Measurements from ENCODE around the gene ZSWIM5.

- TF ChIP-seq CTCF (IDR thresholded peaks at IDR 0.05; ENCODE audit: low read length) (no peak), EZH2phosphoT487 (IDR thresholded peaks at IDR 0.05; ENCODE audit: low read length) (no peak)
These were observed 113.1 kb downstream of the ZSWIM5 start for GRCh38 chr1:45093334-45093733.
